Neural cell (in vitro differentiated cells): Measurements from ENCODE around the gene DOCK4. TPM values are rescaled to one million over a fixed set of nuclear protein-coding genes. Genes with fewer than 3 reads are reported as not detected.

Experiments
- H2AFZ ChIP-seq: fragments of 200-600, 300-800 bp; sonication (generic), shearing (Covaris generic); 2 replicates; pipeline ENCODE4 v1.6.0; 2014; ENCODE audit warnings: low read depth, mild to moderate bottlenecking, antibody characterized with exemption, low read length, moderate library complexity
- H3F3A ChIP-seq: fragments of 200-600 bp; shearing (Covaris generic); 2 replicates; pipeline ENCODE4 v1.6.1; 2016; ENCODE audit warnings: mild to moderate bottlenecking, moderate library complexity, mixed read lengths, antibody characterized with exemption, low read length; ENCODE audit not compliant: insufficient read depth, poor library complexity, severe bottlenecking
- H3K27ac ChIP-seq: fragments of 200-600, 300-800 bp; sonication (generic), shearing (Covaris generic); 2 replicates; pipeline ENCODE4 v1.5.1; 2014; ENCODE audit warnings: mild to moderate bottlenecking, low read length, moderate library complexity
- H3K27me3 ChIP-seq: fragments of 300-800, 200-600 bp; sonication (generic), shearing (Covaris generic); 2 replicates; pipeline ENCODE4 v1.6.0; 2014; ENCODE audit warnings: mild to moderate bottlenecking, low read depth, low read length, moderate library complexity; ENCODE audit not compliant: insufficient read depth
- H3K36me3 ChIP-seq: fragments of 300-800, 200-600 bp; sonication (generic), shearing (Covaris generic); 2 replicates; pipeline ENCODE4 v1.5.1; 2014; ENCODE audit warnings: mild to moderate bottlenecking, antibody characterized with exemption, low read length, moderate library complexity; ENCODE audit not compliant: insufficient read depth
- H3K4me2 ChIP-seq: fragments of 300-800, 200-600 bp; sonication (generic), shearing (Covaris generic); 2 replicates; pipeline ENCODE4 v1.6.0; 2014; ENCODE audit warnings: mild to moderate bottlenecking, low read length
- H3K4me3 ChIP-seq: fragments of 300-800, 200-600 bp; sonication (generic), shearing (Covaris generic); 2 replicates; pipeline ENCODE4 v1.5.1; 2014; ENCODE audit warnings: mild to moderate bottlenecking, low read length, moderate library complexity
- H3K79me2 ChIP-seq: fragments of 200-600 bp; shearing (Covaris generic); replicated peaks from 2 replicates; pipeline ENCODE4 v1.6.0; 2014; ENCODE audit warnings: mild to moderate bottlenecking, low read length, moderate library complexity; ENCODE audit not compliant: insufficient read depth
- H3K9ac ChIP-seq: fragments of 300-800, 200-600 bp; sonication (generic), shearing (Covaris generic); 2 replicates; pipeline ENCODE4 v1.6.1; 2016; ENCODE audit warnings: mild to moderate bottlenecking, low read length, mixed read lengths
- H3K9me2 ChIP-seq: fragments of 200-600 bp; shearing (Covaris generic); 2 replicates; pipeline ENCODE4 v1.6.1; 2016; ENCODE audit warnings: mild to moderate bottlenecking, low read length, mixed read lengths; ENCODE audit not compliant: insufficient read depth
- H3K9me3 ChIP-seq: fragments of 200-600, 300-800 bp; sonication (generic), shearing (Covaris generic); 2 replicates; pipeline ENCODE4 v1.6.1; 2016; ENCODE audit warnings: mild to moderate bottlenecking, mixed run types, low read length, moderate library complexity, mixed read lengths
- H4K20me1 ChIP-seq: fragments of 200-600 bp; shearing (Covaris generic); 2 replicates; pipeline ENCODE4 v1.6.1; 2016; ENCODE audit warnings: mild to moderate bottlenecking, mixed run types; ENCODE audit not compliant: insufficient read depth
- EP300 ChIP-seq: fragments of 450-650 bp; conservative IDR thresholded peaks from 2 replicates; pipeline ENCODE4 v1.6.1; 2014; ENCODE audit warnings: antibody characterized with exemption, mild to moderate bottlenecking, moderate library complexity; ENCODE audit not compliant: poor library complexity, severe bottlenecking
- EZH2 ChIP-seq: fragments of 200-600, 300-800 bp; shearing (Covaris generic), sonication (generic); IDR thresholded peaks from 2 replicates; pipeline ENCODE4 v1.6.1; 2014; ENCODE audit warnings: antibody characterized with exemption, low read length, borderline replicate concordance, mild to moderate bottlenecking; ENCODE audit not compliant: insufficient read depth, poor library complexity, severe bottlenecking
- MXI1 ChIP-seq: fragments of 450-650 bp; conservative IDR thresholded peaks from 2 replicates; pipeline ENCODE4 v1.6.1; 2014; ENCODE audit warnings: antibody characterized with exemption, mild to moderate bottlenecking; ENCODE audit not compliant: poor library complexity, severe bottlenecking
- POLR2AphosphoS5 ChIP-seq: IDR thresholded peaks from 2 replicates; pipeline ENCODE4 v1.6.1; 2012
- RAD21 ChIP-seq: fragments of 450-650 bp; conservative IDR thresholded peaks from 2 replicates; pipeline ENCODE4 v1.6.1; 2014; ENCODE audit warnings: antibody characterized with exemption, mild to moderate bottlenecking, moderate library complexity
- SMC3 ChIP-seq: fragments of 450-650 bp; conservative IDR thresholded peaks from 2 replicates; pipeline ENCODE4 v1.6.1; 2014; ENCODE audit warnings: antibody characterized with exemption, mild to moderate bottlenecking, moderate library complexity; ENCODE audit not compliant: poor library complexity
- TAF1 ChIP-seq: IDR thresholded peaks from 2 replicates; pipeline ENCODE4 v1.6.1; 2012; ENCODE audit warnings: low read depth
- polyA plus RNA-seq: library from polyadenylated mRNA; depleted of rRNA; stranded (reverse); fragments of >200 nt; gene quantifications from 2 replicates; pipeline ENCODE4 v1.2.3, GENCODE V29; 2014
- TF ChIP-seq, protein P1 (sequence below): IDR thresholded peaks from 2 replicates; pipeline ENCODE4 v1.6.1; 2012; ENCODE audit warnings: borderline replicate concordance
- TF ChIP-seq, protein P2 (sequence below): fragments of 450-650 bp; IDR thresholded peaks from 2 replicates; pipeline ENCODE4 v1.5.1; 2014; ENCODE audit warnings: antibody characterized with exemption, mild to moderate bottlenecking, moderate library complexity; ENCODE audit not compliant: poor library complexity, severe bottlenecking

The DOCK4 gene
- polyA plus RNA-seq, 1 donor from 2014 or later, result 28.1 TPM

GRCh38 chr7:111865430-111865829 lies 340.8 kb downstream of the DOCK4 start:
- Histone ChIP-seq H3K79me2 (no peaks in the 10 kb centered on the region), H3K27ac (no peak overlapping the region), H3K9ac (no peak overlapping the region), H3K9me3 (no peaks in the 10 kb centered on the region), H4K20me1 (no peaks in the 10 kb centered on the region), H3K4me3 (no peak overlapping the region), H3K4me2 (no peak overlapping the region), H3K27me3 (no peaks in the 10 kb centered on the region), H3K36me3 (peaks cover 10% of the 10 kb centered on the region), H2AFZ (no peak overlapping the region), H3F3A (no peaks in the 10 kb centered on the region), H3K9me2 (no peaks in the 10 kb centered on the region)
- TF ChIP-seq MXI1, result no peak
- TF ChIP-seq, protein P1, sequence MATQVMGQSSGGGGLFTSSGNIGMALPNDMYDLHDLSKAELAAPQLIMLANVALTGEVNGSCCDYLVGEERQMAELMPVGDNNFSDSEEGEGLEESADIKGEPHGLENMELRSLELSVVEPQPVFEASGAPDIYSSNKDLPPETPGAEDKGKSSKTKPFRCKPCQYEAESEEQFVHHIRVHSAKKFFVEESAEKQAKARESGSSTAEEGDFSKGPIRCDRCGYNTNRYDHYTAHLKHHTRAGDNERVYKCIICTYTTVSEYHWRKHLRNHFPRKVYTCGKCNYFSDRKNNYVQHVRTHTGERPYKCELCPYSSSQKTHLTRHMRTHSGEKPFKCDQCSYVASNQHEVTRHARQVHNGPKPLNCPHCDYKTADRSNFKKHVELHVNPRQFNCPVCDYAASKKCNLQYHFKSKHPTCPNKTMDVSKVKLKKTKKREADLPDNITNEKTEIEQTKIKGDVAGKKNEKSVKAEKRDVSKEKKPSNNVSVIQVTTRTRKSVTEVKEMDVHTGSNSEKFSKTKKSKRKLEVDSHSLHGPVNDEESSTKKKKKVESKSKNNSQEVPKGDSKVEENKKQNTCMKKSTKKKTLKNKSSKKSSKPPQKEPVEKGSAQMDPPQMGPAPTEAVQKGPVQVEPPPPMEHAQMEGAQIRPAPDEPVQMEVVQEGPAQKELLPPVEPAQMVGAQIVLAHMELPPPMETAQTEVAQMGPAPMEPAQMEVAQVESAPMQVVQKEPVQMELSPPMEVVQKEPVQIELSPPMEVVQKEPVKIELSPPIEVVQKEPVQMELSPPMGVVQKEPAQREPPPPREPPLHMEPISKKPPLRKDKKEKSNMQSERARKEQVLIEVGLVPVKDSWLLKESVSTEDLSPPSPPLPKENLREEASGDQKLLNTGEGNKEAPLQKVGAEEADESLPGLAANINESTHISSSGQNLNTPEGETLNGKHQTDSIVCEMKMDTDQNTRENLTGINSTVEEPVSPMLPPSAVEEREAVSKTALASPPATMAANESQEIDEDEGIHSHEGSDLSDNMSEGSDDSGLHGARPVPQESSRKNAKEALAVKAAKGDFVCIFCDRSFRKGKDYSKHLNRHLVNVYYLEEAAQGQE, result no peak
- no peak for TF ChIP-seq RAD21
- TF ChIP-seq TAF1, result no peak
- TF ChIP-seq POLR2AphosphoS5, result no peak
- TF ChIP-seq, protein P2, sequence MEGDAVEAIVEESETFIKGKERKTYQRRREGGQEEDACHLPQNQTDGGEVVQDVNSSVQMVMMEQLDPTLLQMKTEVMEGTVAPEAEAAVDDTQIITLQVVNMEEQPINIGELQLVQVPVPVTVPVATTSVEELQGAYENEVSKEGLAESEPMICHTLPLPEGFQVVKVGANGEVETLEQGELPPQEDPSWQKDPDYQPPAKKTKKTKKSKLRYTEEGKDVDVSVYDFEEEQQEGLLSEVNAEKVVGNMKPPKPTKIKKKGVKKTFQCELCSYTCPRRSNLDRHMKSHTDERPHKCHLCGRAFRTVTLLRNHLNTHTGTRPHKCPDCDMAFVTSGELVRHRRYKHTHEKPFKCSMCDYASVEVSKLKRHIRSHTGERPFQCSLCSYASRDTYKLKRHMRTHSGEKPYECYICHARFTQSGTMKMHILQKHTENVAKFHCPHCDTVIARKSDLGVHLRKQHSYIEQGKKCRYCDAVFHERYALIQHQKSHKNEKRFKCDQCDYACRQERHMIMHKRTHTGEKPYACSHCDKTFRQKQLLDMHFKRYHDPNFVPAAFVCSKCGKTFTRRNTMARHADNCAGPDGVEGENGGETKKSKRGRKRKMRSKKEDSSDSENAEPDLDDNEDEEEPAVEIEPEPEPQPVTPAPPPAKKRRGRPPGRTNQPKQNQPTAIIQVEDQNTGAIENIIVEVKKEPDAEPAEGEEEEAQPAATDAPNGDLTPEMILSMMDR, result no peak
- no peak for TF ChIP-seq SMC3
- TF ChIP-seq EZH2, result no peak
- no peak for TF ChIP-seq EP300

DNA sequence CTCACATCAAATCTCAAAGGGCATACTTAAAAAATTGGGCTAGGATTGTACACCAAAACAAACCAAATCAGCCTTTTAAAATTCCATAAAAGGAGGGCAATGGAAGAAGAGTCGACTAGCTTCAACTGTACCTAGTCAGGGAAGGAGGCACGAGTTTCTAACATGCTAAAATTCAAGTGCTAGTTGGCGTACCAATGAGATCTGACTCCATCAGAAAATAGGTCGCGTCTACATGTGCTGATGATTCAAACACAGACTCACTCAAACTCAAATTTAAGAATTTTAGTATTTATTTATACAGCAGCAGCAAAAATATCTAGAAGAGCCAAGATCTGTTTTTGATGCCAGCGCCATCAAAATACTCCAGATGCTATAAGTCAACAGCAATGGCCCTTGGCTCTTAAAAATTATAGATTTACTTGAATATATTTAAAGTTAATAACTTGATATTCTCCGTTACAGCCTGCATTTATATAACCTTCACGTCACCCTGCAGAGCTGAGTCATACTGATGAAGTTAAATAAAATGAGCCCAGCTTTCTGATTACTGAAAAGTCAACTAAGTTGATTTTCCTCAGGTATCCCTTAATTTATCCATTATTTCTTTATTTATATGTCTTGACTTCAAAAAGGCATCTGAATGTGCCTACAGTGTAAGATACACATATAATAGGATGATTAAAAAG lies 341.8 kb downstream of the DOCK4 start:
- Histone ChIP-seq H3K9me2 (no peaks in the 10 kb centered on the region), H3K9me3 (no peaks in the 10 kb centered on the region), H3K4me3 (no peak overlapping the region), H3K4me2 (no peak overlapping the region), H2AFZ (no peak overlapping the region), H3K36me3 (peaks cover 10% of the 10 kb centered on the region), H3K79me2 (no peaks in the 10 kb centered on the region), H3F3A (no peaks in the 10 kb centered on the region), H3K9ac (no peak overlapping the region), H3K27me3 (no peaks in the 10 kb centered on the region), H3K27ac (no peak overlapping the region), H4K20me1 (no peaks in the 10 kb centered on the region)
- TF ChIP-seq EP300 (no peak), POLR2AphosphoS5 (no peak), SMC3 (no peak), MXI1 (no peak), EZH2 (no peak), TAF1 (no peak), RAD21 (no peak)
- TF ChIP-seq, protein P1, result no peak
- TF ChIP-seq, protein P2, result no peak
